Stimulated activated naive CD8-positive, alpha-beta T cell treated with anti-CD3 and anti-CD28 coated beads, Interleukin-15, amount 100 ng/mL, for 72 hours (primary cell): Measurements from ENCODE around the gene TRIP6.

Experiments
- ATAC-seq: fragments of 150-1000 bp; cut with Tn5 transposase; 2 replicates; pipeline ENCODE4 v1.10.0; 2021; ENCODE audit warnings: mild to moderate bottlenecking, moderate library complexity
- DNase-seq, 2 donors: peaks; one replicate each; pipeline ENCODE4 v3.0.0; 2021 to 2022
- H3K27ac Mint-ChIP-seq, 2 donors: one replicate each; pipeline ENCODE4 v1.8.0; 2022; ENCODE audit warnings: mild to moderate bottlenecking in 2 of 2, mixed read lengths in 2 of 2, moderate library complexity in 2 of 2
- H3K27me3 Mint-ChIP-seq: one replicate; pipeline ENCODE4 v1.8.0; 2022; ENCODE audit warnings: mixed read lengths
- H3K4me1 Mint-ChIP-seq: one replicate; pipeline ENCODE4 v1.8.0; 2022; ENCODE audit warnings: mild to moderate bottlenecking, mixed read lengths
- H3K4me3 Mint-ChIP-seq, 2 donors: one replicate each; pipeline ENCODE4 v1.8.0; 2022; ENCODE audit warnings: mild to moderate bottlenecking in 2 of 2, mixed read lengths in 2 of 2, moderate library complexity in 1 of 2
- H3K9me3 Mint-ChIP-seq, 2 donors: one replicate each; pipeline ENCODE4 v1.8.0; 2022; ENCODE audit warnings: mixed read lengths in 2 of 2

The TRIP6 gene

GRCh38 chr7:100878685-100879084 lies 11.5 kb downstream of the TRIP6 start:
- H3K4me3 Mint-ChIP-seq = peak overlapping the region; percentile 2 to 64
- no peak for ATAC-seq

GRCh38 chr7:100879685-100880261 lies 12.6 kb downstream of the TRIP6 start:
- H3K9me3 Mint-ChIP-seq = no peaks in the 10 kb centered on the region
- DNase-seq (no peak), ATAC-seq (no peak)
- peak overlapping the region; percentile 47 to 92 for H3K27ac Mint-ChIP-seq
- no peak overlapping the region for H3K4me3 Mint-ChIP-seq
- peaks cover 73% of the 10 kb centered on the region for H3K4me1 Mint-ChIP-seq
- no peaks in the 10 kb centered on the region for H3K27me3 Mint-ChIP-seq

More at GRCh38 chr7:100878685-100879084, 11.5 kb downstream of the TRIP6 start:
- Mint-ChIP-seq H3K27me3 (no peaks in the 10 kb centered on the region), H3K4me1 (peaks cover 74% of the 10 kb centered on the region), H3K9me3 (no peaks in the 10 kb centered on the region), H3K27ac (peak overlapping the region; percentile 19 to 61)
- no peak for DNase-seq

DNA sequence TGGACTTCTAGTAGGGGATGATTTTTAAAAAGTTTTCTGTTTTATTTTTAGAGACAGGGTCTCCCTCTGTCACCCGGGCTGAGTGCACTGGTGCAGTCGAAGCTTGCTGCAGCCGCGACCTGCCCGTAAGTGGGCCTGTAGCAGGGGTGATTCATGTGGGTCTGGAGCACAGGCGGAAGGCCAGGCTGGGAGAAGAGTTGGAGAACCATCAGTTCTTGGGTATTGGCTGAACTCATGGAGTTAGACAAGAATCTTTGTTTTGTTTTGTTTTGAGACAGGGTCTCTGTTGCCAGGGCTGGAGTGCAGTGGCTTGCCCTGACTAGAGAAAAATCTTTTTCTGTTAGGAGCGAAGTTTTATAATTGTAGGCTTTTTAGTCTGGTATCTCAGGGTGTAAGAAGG lies 13.5 kb downstream of the TRIP6 start:
- DNase-seq (no peak), ATAC-seq (no peak)
- Mint-ChIP-seq H3K4me3 (no peak overlapping the region), H3K9me3 (no peaks in the 10 kb centered on the region), H3K4me1 (peaks cover 79% of the 10 kb centered on the region), H3K27ac (peak overlapping the region in 1 of 2 donors; percentile 57), H3K27me3 (no peaks in the 10 kb centered on the region)

DNA sequence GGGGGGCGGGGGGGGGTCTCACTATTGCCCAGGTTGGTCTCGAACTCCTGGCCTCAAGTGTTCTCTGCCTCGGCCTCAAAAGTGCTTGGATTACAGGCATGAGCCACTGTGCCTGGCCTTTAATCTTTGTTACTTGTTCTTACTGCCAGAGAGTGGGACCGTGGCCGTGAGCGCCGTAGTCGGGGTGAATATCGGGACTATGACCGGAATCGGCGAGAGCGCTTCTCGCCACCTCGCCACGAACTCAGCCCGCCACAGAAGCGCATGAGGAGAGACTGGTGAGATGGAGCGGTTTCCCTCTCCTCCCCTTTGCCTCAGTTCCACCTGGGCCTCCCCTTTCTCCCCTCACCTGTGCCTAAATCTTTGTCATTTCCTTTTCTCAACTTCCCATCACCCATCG lies 13.9 kb downstream of the TRIP6 start:
- Mint-ChIP-seq H3K4me3 (no peak overlapping the region), H3K27me3 (no peaks in the 10 kb centered on the region), H3K27ac (peak overlapping the region in 1 of 2 donors; percentile 79), H3K4me1 (peaks cover 79% of the 10 kb centered on the region), H3K9me3 (no peaks in the 10 kb centered on the region)
- ATAC-seq (no peak), DNase-seq (no peak)

DNA sequence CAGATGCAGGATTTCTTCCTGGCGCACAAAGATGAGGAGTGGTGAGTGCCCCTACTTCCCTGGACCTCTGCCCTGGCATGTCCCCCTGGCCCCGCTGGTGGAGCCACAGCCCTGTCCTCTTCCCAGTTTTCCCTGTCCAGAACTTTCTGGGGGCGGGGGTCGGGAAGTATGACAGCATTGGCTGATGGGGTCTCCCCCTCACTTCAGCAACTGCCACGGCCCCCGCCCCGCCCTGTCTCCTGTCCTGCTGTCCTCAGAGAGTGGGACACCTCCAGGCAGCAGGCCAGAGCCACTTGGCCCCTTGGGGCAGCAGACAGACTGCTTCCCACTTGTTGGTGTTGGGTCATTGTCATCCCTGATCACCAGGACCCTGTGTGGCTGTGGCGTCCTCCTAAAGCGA lies 15.0 kb downstream of the TRIP6 start:
- Mint-ChIP-seq H3K4me3 (no peak overlapping the region), H3K9me3 (no peaks in the 10 kb centered on the region), H3K4me1 (peaks cover 79% of the 10 kb centered on the region), H3K27ac (peak overlapping the region in 1 of 2 donors; percentile 85), H3K27me3 (no peaks in the 10 kb centered on the region)
- DNase-seq (no peak), ATAC-seq (no peak)

DNA sequence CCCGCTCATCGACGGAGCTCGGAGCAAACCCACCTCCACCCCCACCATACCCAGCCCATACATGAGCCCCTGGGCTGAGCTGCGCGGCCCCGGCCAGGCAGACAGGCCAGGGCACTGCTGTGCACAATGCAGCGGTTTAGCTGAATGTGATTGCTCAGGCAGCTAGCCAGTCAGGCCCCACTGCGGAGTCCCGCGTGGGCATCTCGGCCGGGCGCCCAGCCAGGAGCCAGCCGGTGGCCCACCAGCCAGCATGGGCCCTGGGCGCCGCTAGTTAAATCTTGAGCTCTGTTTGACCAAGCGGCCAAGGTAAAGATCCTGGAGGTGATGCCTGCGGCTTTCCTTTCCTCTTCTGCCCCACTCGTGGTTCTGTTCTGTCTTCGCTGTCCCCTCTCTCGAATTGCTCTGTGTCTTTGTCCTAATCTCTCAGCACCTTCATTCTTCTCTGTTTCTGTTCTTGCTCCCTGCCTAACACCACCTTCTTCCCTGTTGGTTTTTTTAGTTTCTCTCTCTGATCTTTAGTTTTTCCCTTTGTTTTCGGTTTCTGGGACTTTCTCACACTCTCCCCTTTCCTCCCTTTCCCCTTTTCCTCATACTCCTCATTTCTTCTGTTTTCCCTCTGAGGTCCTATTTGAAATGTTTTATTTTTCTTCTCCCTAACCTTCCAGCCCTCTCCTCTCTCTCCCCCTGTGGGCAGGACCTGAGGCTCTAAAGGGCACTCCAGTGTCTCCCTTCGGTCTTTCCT lies 15.8 kb downstream of the TRIP6 start:
- no peaks in the 10 kb centered on the region for H3K9me3 Mint-ChIP-seq
- H3K4me1 Mint-ChIP-seq = peaks cover 81% of the 10 kb centered on the region
- DNase-seq = no peak
- no peak overlapping the region for H3K4me3 Mint-ChIP-seq
- ATAC-seq = no peak
- H3K27me3 Mint-ChIP-seq = no peaks in the 10 kb centered on the region
- peak overlapping the region in 1 of 2 donors; percentile 28 for H3K27ac Mint-ChIP-seq

GRCh38 chr7:100884736-100885439 lies 17.7 kb downstream of the TRIP6 start:
- Mint-ChIP-seq H3K4me1 (peaks cover 73% of the 10 kb centered on the region), H3K27ac (peak overlapping the region; percentile 16 to 65), H3K27me3 (no peaks in the 10 kb centered on the region), H3K9me3 (no peaks in the 10 kb centered on the region), H3K4me3 (no peak overlapping the region)
- ATAC-seq = no peak
- no peak for DNase-seq

GRCh38 chr7:100885440-100886141 lies 18.4 kb downstream of the TRIP6 start:
- H3K27ac Mint-ChIP-seq = peak overlapping the region in 1 of 2 donors; percentile 66
- no peaks in the 10 kb centered on the region for H3K9me3 Mint-ChIP-seq
- DNase-seq (no peak), ATAC-seq (no peak)
- H3K4me1 Mint-ChIP-seq = peaks cover 73% of the 10 kb centered on the region
- no peak overlapping the region for H3K4me3 Mint-ChIP-seq
- H3K27me3 Mint-ChIP-seq = peaks cover 7% of the 10 kb centered on the region

DNA sequence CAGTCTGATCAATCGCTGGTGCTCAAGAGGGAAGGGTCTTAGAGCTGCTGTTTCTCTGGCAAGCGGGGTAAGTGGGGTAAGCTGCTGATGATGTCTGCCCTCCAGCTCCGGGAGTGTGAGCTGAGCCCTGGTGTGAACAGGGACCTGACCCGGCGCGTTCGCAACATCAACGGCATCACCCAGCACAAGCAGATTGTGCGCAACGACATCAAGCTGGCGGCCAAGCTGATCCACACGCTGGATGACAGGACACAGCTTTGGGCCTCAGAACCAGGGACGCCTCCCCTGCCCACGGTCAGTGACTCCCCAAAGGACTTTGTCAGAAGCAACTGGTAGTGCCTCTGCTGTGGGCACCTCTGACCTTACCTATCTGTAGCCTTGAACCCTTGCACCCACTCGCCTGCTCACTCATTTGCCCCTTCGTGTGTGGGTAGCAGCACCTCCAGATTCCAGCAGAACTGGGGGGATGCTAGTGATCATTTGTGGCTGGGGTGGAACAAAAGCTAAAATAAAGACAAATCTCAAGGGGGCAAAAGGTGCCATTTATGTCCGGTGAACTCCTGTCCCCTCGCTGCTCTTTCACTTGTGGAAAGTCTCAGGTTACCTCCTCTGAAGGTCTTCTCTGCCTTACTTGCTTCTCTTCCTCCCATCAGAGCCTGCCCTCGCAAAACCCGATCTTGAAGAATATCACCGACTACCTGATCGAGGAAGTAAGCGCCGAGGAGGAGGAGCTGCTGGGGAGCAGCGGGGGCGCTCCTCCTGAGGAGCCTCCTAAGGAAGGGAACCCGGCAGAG lies 19.2 kb downstream of the TRIP6 start:
- Mint-ChIP-seq H3K27ac (no peak overlapping the region), H3K9me3 (no peaks in the 10 kb centered on the region), H3K4me1 (peaks cover 76% of the 10 kb centered on the region), H3K27me3 (peaks cover 14% of the 10 kb centered on the region), H3K4me3 (peak overlapping the region in 1 of 2 donors; percentile 85)
- DNase-seq = no peak
- no peak for ATAC-seq

- Mint-ChIP-seq H3K27me3 (peaks cover 21% of the 10 kb centered on the region), H3K4me1 (peaks cover 76% of the 10 kb centered on the region), H3K9me3 (no peaks in the 10 kb centered on the region), H3K27ac (peak overlapping the region; percentile 84 to 91), H3K4me3 (peak overlapping the region; percentile 82 to 85)
- ATAC-seq = no peak
- no peak for DNase-seq
Measured at GRCh38 chr7:100886936-100887515, 19.8 kb downstream of the TRIP6 start.

DNA sequence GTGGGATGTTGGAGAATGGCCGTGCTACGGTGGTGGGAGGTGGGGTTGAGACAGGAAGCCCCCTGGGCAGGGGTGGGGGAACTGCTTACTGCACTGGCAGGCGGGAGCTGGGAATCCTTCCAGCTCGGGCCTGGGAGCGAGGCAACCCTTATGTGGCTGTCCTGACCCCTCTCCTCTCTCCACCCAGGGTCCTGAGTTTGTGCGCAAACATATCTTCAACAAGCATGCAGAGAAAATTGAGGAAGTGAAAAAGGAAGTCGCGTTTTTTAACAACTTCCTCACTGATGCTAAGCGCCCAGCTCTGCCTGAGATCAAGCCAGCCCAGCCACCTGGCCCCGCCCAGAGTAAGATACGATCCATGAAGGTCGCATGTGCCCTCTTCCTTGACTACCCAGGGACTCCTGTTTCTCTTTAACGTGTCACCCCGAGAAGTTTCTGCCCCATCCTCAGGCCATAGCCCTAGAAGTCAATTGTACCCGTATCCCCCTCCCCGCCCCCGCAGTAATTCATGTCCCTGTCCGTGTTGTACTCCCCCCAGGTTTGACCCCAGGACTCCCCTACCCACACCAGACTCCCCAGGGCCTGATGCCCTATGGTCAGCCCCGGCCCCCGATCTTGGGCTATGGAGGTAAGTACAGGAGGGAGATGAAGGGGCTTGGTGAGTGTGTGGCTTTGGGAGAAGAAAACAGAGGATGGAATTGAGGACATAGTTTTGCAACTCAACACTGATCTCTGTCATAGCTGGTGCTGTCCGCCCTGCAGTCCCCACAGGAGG lies 20.5 kb downstream of the TRIP6 start:
- Mint-ChIP-seq H3K4me3 (peak overlapping the region; percentile 82 to 85), H3K27me3 (peaks cover 28% of the 10 kb centered on the region), H3K27ac (peak overlapping the region; percentile 84 to 91), H3K9me3 (no peaks in the 10 kb centered on the region), H3K4me1 (peaks cover 76% of the 10 kb centered on the region)
- ATAC-seq = peak; percentile 21
- DNase-seq = no peak

DNA sequence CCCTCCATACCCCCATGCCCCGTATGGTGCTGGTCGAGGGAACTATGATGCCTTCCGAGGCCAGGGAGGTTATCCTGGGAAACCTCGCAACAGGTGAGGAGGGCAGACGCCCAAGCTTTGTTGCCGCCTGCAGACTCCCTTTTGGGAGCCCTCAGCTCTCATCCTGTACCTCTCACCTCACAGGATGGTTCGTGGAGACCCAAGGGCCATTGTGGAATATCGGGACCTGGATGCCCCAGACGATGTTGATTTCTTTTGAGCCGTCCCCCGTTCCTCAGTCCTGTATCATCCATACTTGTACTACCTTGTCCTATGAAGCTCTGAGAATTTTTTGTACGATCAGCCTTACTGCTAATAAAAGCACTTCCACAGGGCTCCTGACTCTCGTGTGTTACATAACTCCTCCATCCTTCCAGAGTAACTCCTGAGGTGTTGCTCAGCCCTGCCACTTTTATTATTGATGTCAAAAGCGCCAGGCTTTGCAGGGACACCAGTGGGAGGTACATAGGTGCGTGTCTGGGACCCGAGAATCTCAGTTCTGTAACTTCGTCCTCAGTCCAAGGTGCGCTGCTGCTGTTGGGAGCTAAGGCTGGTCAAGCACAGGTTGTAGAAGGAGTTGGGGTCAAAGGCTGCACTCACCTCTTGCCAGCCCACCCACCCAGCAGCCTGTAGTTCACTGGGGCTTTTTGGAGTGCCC lies 21.3 kb downstream of the TRIP6 start:
- peaks cover 35% of the 10 kb centered on the region for H3K27me3 Mint-ChIP-seq
- no peak for ATAC-seq
- DNase-seq = no peak
- H3K27ac Mint-ChIP-seq = peak overlapping the region in 1 of 2 donors; percentile 28
- peak overlapping the region; percentile 82 to 85 for H3K4me3 Mint-ChIP-seq
- no peaks in the 10 kb centered on the region for H3K9me3 Mint-ChIP-seq
- H3K4me1 Mint-ChIP-seq = peaks cover 71% of the 10 kb centered on the region

GRCh38 chr7:100888988-100889750 lies 22.0 kb downstream of the TRIP6 start, which contains the start of gene UFSP1:
Gene UFSP1, minus strand, starts transcription at chr7:100889715. Its CDS starts 444 bp downstream, at chr7:100889271.
- peak; percentile 57 for ATAC-seq
- Mint-ChIP-seq H3K4me1 (peaks cover 65% of the 10 kb centered on the region), H3K9me3 (no peaks in the 10 kb centered on the region), H3K27me3 (peaks cover 42% of the 10 kb centered on the region), H3K27ac (peak within 1 kb of the TSS; percentile 28 to 87), H3K4me3 (peak within 1 kb of the TSS; percentile 82 to 94)
- no peak for DNase-seq
